ENCODE results near the gene PIGT.

Gene PIGT

GRCh38 chr20:45416917-45417316, 976 bp downstream of the PIGT start:
- H3K36me3 ChIP-seq (ENCODE audit: control insufficient read depth in 1 of 2, insufficient read depth in 2 of 2, low read length in 2 of 2), result peaks cover 21 to 31% of the 10 kb centered on the region in 2 experiments
- DNase-seq, result no peak
- no peak overlapping the region for H4K8ac ChIP-seq (ENCODE audit: low read depth, low read length)
- H2BK5ac ChIP-seq (ENCODE audit: low read depth, low read length, poor library complexity), result no peak overlapping the region
- H3K27ac ChIP-seq (ENCODE audit: low read depth, low read length), result no peak overlapping the region
- H2AFZ ChIP-seq (ENCODE audit: insufficient read depth, low read length, poor library complexity), result no peak overlapping the region
- H2AK5ac ChIP-seq (ENCODE audit: low read length), result no peak overlapping the region
- peaks cover 6% of the 10 kb centered on the region for H3K79me2 ChIP-seq (ENCODE audit: control insufficient read depth, insufficient read depth, low read length, poor library complexity)
- no peak overlapping the region for H2BK120ac ChIP-seq (ENCODE audit: insufficient read depth, low read length, poor library complexity)
- H4K91ac ChIP-seq (ENCODE audit: low read depth, low read length), result no peak overlapping the region
- no peaks in the 10 kb centered on the region for H3K27me3 ChIP-seq (ENCODE audit: insufficient read depth, low read length)
- H2BK12ac ChIP-seq (ENCODE audit: low read length), result no peak overlapping the region
- peaks cover 3% of the 10 kb centered on the region for H3K79me1 ChIP-seq (ENCODE audit: low read length)
- peaks cover 4% of the 10 kb centered on the region in 2 experiments for H3K4me1 ChIP-seq (ENCODE audit: control insufficient read depth in 1 of 2, insufficient read depth in 2 of 2, low read length in 2 of 2)
- no peak overlapping the region for H3K4ac ChIP-seq (ENCODE audit: low read depth, low read length)
- H3K9ac ChIP-seq (ENCODE audit: low read length), result no peak overlapping the region
- peak overlapping the region; percentile 84 for H3K4me2 ChIP-seq (ENCODE audit: low read length)
- no peaks in the 10 kb centered on the region for H3K9me3 ChIP-seq (ENCODE audit: insufficient read depth, low read depth, low read length)
- no peak overlapping the region for H4K12ac ChIP-seq (ENCODE audit: low read depth, low read length)
- no peak overlapping the region for H3K18ac ChIP-seq (ENCODE audit: low read length)
- H3K14ac ChIP-seq (ENCODE audit: low read length), result no peak overlapping the region
- WGBS (ENCODE audit: extremely low coverage, insufficient coverage, insufficient read length), result no CpG with 5 or more reads among the region's 2 CpGs
- no peak overlapping the region for H3K4me3 ChIP-seq (ENCODE audit: low read depth, low read length)
- no peak overlapping the region for H3K23ac ChIP-seq (ENCODE audit: low read length)

GRCh38 chr20:45419188-45420091, 3.5 kb downstream of the PIGT start:
- Histone ChIP-seq H4K8ac (ENCODE audit: low read depth, low read length) (no peak overlapping the region), H2AFZ (ENCODE audit: insufficient read depth, low read length, poor library complexity) (no peak overlapping the region), H3K4ac (ENCODE audit: low read depth, low read length) (no peak overlapping the region), H3K36me3 (ENCODE audit: control insufficient read depth in 1 of 2, insufficient read depth in 2 of 2, low read length in 2 of 2) (peaks cover 31 to 39% of the 10 kb centered on the region in 2 experiments), H4K91ac (ENCODE audit: low read depth, low read length) (no peak overlapping the region), H2BK5ac (ENCODE audit: low read depth, low read length, poor library complexity) (no peak overlapping the region), H3K4me2 (ENCODE audit: low read length) (no peak overlapping the region), H3K9me3 (ENCODE audit: insufficient read depth, low read depth, low read length) (peaks cover 4% of the 10 kb centered on the region), H3K14ac (ENCODE audit: low read length) (no peak overlapping the region), H3K18ac (ENCODE audit: low read length) (no peak overlapping the region), H3K79me2 (ENCODE audit: control insufficient read depth, insufficient read depth, low read length, poor library complexity) (peaks cover 6% of the 10 kb centered on the region), H3K27me3 (ENCODE audit: insufficient read depth, low read length) (no peaks in the 10 kb centered on the region), H3K4me3 (ENCODE audit: low read depth, low read length) (no peak overlapping the region), H3K9ac (ENCODE audit: low read length) (no peak overlapping the region), H4K12ac (ENCODE audit: low read depth, low read length) (no peak overlapping the region), H2BK12ac (ENCODE audit: low read length) (no peak overlapping the region), H3K4me1 (ENCODE audit: control insufficient read depth in 1 of 2, insufficient read depth in 2 of 2, low read length in 2 of 2) (peaks cover 4% of the 10 kb centered on the region in 2 experiments), H2BK120ac (ENCODE audit: insufficient read depth, low read length, poor library complexity) (no peak overlapping the region), H2AK5ac (ENCODE audit: low read length) (no peak overlapping the region), H3K79me1 (ENCODE audit: low read length) (peaks cover 3% of the 10 kb centered on the region), H3K27ac (ENCODE audit: low read depth, low read length) (no peak overlapping the region), H3K23ac (ENCODE audit: low read length) (no peak overlapping the region)
- DNase-seq, result peak; percentile 47 to 65
- no CpG with 5 or more reads among the region's 17 CpGs for WGBS (ENCODE audit: extremely low coverage, insufficient coverage, insufficient read length)

DNA sequence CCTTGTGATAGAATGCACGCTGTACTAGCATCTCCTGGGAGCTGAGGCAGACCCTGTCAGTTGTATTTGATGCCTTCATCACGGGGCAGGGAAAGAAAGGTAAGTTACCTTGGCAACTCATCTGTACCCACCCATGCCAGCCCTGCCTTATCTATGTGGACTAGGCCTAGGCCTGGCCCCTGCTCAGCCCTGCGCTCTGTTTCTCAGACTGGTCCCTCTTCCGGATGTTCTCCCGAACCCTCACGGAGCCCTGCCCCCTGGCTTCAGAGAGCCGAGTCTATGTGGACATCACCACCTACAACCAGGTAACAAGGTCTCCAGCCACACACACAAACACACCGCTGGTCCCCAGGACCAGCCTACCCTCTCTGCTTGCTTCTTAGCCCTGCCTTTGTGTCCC, 4.2 kb downstream of the PIGT start:
- Histone ChIP-seq H3K9ac (ENCODE audit: low read length) (no peak overlapping the region), H2AFZ (ENCODE audit: insufficient read depth, low read length, poor library complexity) (no peak overlapping the region), H3K79me2 (ENCODE audit: control insufficient read depth, insufficient read depth, low read length, poor library complexity) (peaks cover 6% of the 10 kb centered on the region), H3K27me3 (ENCODE audit: insufficient read depth, low read length) (no peaks in the 10 kb centered on the region), H4K8ac (ENCODE audit: low read depth, low read length) (no peak overlapping the region), H4K12ac (ENCODE audit: low read depth, low read length) (no peak overlapping the region), H3K4ac (ENCODE audit: low read depth, low read length) (no peak overlapping the region), H2AK5ac (ENCODE audit: low read length) (no peak overlapping the region), H3K4me2 (ENCODE audit: low read length) (no peak overlapping the region), H3K9me3 (ENCODE audit: insufficient read depth, low read depth, low read length) (peaks cover 4% of the 10 kb centered on the region), H3K14ac (ENCODE audit: low read length) (no peak overlapping the region), H2BK120ac (ENCODE audit: insufficient read depth, low read length, poor library complexity) (no peak overlapping the region), H3K27ac (ENCODE audit: low read depth, low read length) (no peak overlapping the region), H3K36me3 (ENCODE audit: control insufficient read depth in 1 of 2, insufficient read depth in 2 of 2, low read length in 2 of 2) (peaks cover 32 to 42% of the 10 kb centered on the region in 2 experiments), H4K91ac (ENCODE audit: low read depth, low read length) (no peak overlapping the region), H3K4me1 (ENCODE audit: control insufficient read depth in 1 of 2, insufficient read depth in 2 of 2, low read length in 2 of 2) (peaks cover 4% of the 10 kb centered on the region in 2 experiments), H3K18ac (ENCODE audit: low read length) (no peak overlapping the region), H3K79me1 (ENCODE audit: low read length) (peaks cover 3% of the 10 kb centered on the region), H3K4me3 (ENCODE audit: low read depth, low read length) (no peak overlapping the region), H2BK5ac (ENCODE audit: low read depth, low read length, poor library complexity) (no peak overlapping the region), H3K23ac (ENCODE audit: low read length) (no peak overlapping the region), H2BK12ac (ENCODE audit: low read length) (no peak overlapping the region)
- DNase-seq, result no peak
- WGBS (ENCODE audit: extremely low coverage, insufficient coverage, insufficient read length), result no CpG with 5 or more reads among the region's 8 CpGs

- no peaks in the 10 kb centered on the region for H3K4me1 ChIP-seq (ENCODE audit: control insufficient read depth in 1 of 2, insufficient read depth in 2 of 2, low read length in 2 of 2)
- H2BK12ac ChIP-seq (ENCODE audit: low read length), result no peak overlapping the region
- no peak overlapping the region for H3K23ac ChIP-seq (ENCODE audit: low read length)
- H3K27me3 ChIP-seq (ENCODE audit: insufficient read depth, low read length), result no peaks in the 10 kb centered on the region
- WGBS (ENCODE audit: extremely low coverage, insufficient coverage, insufficient read length), result no CpG with 5 or more reads among the region's 2 CpGs
- no peak overlapping the region for H3K4ac ChIP-seq (ENCODE audit: low read depth, low read length)
- H3K18ac ChIP-seq (ENCODE audit: low read length), result no peak overlapping the region
- no peak overlapping the region for H3K4me3 ChIP-seq (ENCODE audit: low read depth, low read length)
- H2BK120ac ChIP-seq (ENCODE audit: insufficient read depth, low read length, poor library complexity), result no peak overlapping the region
- no peak overlapping the region for H3K4me2 ChIP-seq (ENCODE audit: low read length)
- H3K27ac ChIP-seq (ENCODE audit: low read depth, low read length), result no peak overlapping the region
- H3K36me3 ChIP-seq (ENCODE audit: control insufficient read depth in 1 of 2, insufficient read depth in 2 of 2, low read length in 2 of 2), result peaks cover 40 to 45% of the 10 kb centered on the region in 2 experiments
- H3K79me1 ChIP-seq (ENCODE audit: low read length), result no peaks in the 10 kb centered on the region
- no peak overlapping the region for H4K12ac ChIP-seq (ENCODE audit: low read depth, low read length)
- no peak overlapping the region for H2AFZ ChIP-seq (ENCODE audit: insufficient read depth, low read length, poor library complexity)
- H2AK5ac ChIP-seq (ENCODE audit: low read length), result no peak overlapping the region
- H3K79me2 ChIP-seq (ENCODE audit: control insufficient read depth, insufficient read depth, low read length, poor library complexity), result no peaks in the 10 kb centered on the region
- H2BK5ac ChIP-seq (ENCODE audit: low read depth, low read length, poor library complexity), result no peak overlapping the region
- DNase-seq, result no peak
- H4K8ac ChIP-seq (ENCODE audit: low read depth, low read length), result no peak overlapping the region
- no peak overlapping the region for H3K14ac ChIP-seq (ENCODE audit: low read length)
- H3K9me3 ChIP-seq (ENCODE audit: insufficient read depth, low read depth, low read length), result peaks cover 4% of the 10 kb centered on the region
- no peak overlapping the region for H3K9ac ChIP-seq (ENCODE audit: low read length)
- H4K91ac ChIP-seq (ENCODE audit: low read depth, low read length), result no peak overlapping the region
Measured at GRCh38 chr20:45423700-45424099, 7.8 kb downstream of the PIGT start.
